ENCODE measurements around the gene MKRN2.

GRCh38 chr3:12582730-12583129 lies 25.8 kb downstream of the MKRN2 start:
- TF ChIP-seq POLR2A (IDR thresholded peaks at IDR 0.05) = no peak
- TF ChIP-seq, protein P1, sequence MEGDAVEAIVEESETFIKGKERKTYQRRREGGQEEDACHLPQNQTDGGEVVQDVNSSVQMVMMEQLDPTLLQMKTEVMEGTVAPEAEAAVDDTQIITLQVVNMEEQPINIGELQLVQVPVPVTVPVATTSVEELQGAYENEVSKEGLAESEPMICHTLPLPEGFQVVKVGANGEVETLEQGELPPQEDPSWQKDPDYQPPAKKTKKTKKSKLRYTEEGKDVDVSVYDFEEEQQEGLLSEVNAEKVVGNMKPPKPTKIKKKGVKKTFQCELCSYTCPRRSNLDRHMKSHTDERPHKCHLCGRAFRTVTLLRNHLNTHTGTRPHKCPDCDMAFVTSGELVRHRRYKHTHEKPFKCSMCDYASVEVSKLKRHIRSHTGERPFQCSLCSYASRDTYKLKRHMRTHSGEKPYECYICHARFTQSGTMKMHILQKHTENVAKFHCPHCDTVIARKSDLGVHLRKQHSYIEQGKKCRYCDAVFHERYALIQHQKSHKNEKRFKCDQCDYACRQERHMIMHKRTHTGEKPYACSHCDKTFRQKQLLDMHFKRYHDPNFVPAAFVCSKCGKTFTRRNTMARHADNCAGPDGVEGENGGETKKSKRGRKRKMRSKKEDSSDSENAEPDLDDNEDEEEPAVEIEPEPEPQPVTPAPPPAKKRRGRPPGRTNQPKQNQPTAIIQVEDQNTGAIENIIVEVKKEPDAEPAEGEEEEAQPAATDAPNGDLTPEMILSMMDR (IDR thresholded peaks at IDR 0.05) = no peak

Measured in thyroid gland (tissue), 4 donors.